NCI-H1694 (cell line): ENCODE measurements around the gene PPM1F.

Experiments
- DNase-seq: peaks from one replicate; lab custom pipeline; 2025; lab: John Stamatoyannopoulos, UW

PPM1F gene, protein sequence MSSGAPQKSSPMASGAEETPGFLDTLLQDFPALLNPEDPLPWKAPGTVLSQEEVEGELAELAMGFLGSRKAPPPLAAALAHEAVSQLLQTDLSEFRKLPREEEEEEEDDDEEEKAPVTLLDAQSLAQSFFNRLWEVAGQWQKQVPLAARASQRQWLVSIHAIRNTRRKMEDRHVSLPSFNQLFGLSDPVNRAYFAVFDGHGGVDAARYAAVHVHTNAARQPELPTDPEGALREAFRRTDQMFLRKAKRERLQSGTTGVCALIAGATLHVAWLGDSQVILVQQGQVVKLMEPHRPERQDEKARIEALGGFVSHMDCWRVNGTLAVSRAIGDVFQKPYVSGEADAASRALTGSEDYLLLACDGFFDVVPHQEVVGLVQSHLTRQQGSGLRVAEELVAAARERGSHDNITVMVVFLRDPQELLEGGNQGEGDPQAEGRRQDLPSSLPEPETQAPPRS

DNA sequence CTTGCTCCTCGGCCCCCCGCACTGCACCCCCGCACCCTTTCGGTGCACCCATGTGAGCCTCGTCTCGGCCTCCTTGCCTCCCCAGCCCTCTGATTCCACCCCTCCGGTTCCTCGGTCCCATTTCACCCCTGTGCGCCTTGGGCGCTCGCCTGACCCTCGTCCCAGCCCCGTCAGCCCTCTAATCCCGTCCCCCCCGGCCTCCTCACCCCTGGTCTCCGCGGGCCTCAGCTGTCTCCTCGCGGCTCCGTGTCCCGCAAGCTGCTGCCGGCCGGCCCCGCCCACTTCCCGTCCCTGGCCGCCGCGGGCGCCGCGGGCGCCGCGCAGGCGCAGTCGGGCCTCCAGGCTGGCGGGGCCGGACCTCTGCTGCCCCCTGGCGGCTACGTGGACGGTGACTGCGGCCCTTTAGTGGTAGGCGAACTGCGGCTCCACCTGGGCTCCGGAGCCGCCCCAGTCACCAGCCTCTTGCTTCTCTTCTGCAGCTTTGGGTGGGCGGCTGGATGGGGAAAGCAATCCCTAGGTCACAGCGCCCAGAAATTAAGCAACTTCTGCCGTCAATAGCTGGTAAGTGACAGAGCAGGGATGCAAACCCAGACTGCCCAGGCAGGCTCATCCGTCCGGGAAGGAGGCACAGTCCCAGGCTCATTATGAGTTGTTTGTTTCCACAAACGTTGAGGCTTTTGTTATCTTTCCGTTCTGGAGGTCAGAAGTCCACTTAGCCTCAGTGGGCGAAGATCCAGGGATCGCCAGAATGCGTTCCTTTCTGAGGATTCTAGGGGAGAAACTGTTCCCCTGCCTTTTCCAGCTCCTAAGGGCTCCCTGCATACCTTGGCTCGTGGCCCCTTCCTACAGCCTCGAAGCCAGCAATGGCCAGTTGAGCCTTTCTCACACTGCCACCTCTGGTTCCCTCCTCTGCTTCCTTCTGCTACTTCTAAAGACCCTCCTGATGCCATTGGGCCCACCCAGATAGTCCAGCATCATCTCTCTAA lies at the start of gene PPM1F:
Gene PPM1F, minus strand, starts transcription at position 263 of the 986 bp plus-strand sequence. CDS start 6,800 bp downstream, outside the sequence.
- DNase-seq: peak; percentile 28

DNA sequence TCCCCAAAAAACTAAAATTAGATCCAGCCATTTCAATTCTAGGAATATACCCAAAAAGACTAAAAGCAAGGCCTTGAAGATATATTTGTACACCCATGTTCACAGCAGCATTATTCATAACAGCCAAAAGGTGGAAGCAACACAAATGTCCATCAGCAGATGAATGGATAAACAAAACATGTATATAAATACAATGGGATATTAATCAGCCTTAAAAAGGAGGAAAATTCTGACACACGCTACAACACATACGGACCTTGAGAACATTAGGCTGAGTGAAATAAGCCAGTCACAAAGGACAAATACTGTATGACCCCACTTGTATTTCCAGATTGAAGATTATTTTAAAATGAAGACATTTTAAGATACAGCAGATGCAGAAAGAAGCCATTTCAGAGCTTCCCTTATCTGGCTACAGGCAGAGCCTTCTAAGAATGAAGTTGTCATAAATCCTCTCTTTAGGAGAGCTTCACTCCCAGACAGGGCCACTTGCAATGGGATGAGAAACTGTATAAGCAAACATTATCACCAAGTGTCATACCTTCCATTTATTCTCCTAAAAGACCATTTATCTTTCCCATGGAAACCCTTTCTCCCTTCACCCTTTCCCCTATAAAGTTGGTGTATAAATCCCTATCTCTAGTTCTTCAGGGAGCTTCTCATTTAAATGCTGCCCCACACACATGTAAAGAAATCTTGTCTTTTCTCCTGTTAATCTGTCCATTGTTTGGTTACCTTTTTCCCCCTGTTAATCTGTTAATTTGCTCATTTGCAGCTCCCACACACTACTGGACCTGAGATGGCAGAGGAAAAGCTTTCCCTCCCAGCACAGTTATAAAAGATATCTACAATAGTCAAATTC lies 49.2 kb upstream of the PPM1F start:
- DNase-seq: no peak

DNA sequence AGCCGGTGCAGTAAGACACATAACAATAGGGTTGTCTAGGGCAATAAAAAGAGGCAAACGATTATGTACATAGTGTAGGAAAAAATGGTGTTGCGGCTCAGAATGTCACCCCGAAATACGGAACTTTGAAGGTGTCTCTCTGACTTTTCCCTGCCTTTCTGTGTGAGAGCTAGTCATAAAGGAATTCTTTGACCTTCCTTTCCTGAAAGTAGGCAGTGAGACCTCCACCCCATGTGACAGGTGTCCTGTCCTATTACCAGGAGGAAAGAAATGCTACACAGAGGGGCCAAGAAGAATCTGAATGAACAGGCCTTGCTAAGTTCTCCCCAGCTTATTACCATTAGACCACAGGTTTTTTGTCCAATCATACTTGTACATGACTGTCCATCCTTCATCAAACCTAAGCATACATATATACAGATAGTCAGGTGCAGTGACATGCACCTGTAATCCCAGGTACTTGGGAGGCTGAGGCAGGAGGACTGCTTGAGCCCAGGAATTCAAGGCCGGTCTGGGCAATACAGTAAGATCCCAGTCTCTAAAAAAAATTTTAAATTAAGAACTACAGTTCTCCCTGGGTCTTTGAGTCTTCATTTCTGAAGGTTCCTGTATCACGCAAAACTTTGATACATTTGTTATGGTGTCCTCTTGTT lies 46.1 kb upstream of the PPM1F start:
- DNase-seq: no peak

DNA sequence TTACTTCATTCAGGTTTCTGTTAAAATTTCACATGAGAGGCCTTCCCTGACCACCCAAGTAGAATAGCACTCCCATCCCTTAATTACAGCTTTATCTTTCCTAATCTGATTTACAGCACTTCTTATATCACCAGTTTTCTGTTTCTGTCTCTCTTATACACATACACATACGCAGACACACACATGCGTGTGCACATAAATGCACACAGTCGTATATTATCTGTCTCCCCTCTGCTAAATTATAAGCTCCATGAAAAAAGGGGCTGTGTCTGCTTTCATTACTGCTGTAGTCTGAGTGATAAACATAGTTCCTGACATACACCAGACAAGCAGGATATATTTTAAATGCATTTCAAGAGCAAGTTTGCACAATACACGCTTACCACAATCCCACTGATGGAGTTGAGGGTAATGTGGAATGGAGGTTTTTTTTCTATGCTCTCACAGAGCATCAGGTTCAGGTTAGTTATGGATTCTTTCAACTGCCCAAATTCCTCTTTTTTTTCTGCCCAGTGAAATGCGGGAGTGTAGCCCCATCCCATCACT lies 43.6 kb upstream of the PPM1F start:
- DNase-seq: no peak

DNA sequence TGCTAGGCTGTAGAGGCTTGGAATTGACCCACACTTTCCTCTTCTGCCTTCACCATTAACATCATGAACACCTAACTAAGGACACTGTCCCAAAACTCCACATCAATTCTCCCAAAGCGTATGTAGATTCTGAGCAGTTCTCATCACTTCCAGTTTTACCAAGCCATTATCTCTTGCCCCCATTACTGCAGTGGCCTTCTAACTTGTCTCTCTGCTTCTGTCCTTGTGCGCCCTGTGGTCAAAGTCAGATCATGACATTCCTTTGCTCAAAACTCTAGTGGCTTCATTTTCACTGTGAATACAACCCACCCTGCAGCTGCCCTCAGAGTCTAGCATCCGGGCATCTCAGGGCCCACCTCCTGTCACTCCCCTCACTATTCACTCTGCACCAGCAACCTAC lies 43.0 kb upstream of the PPM1F start:
- no peak for DNase-seq

DNA sequence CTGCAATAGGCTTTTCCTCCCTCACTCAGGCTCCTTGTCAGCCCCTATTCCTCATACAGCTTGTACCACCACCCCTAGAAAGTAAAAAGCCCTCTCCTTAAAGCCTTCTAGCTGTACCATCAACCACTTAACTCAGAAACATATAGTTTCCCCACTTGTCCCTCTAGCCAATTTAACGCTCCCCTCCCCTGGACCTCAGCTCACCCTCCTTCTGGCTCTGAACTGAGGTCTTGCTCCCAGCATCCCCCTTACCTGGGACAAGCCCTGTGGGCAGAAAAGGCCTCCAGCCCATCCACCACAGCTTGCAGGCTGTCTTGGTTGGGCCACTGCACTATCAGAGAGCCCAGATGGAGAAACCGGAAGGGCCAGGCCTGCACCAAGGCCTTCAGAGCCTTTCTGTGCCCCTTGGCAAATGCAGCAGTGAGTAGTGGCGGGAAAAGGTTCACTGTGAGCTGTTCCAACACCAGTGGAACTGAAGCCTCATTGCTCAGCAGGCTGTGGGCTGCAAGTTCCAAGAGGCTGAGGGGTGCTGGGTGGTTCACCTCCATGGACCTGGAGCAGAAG lies 42.3 kb upstream of the PPM1F start:
- DNase-seq: no peak

DNA sequence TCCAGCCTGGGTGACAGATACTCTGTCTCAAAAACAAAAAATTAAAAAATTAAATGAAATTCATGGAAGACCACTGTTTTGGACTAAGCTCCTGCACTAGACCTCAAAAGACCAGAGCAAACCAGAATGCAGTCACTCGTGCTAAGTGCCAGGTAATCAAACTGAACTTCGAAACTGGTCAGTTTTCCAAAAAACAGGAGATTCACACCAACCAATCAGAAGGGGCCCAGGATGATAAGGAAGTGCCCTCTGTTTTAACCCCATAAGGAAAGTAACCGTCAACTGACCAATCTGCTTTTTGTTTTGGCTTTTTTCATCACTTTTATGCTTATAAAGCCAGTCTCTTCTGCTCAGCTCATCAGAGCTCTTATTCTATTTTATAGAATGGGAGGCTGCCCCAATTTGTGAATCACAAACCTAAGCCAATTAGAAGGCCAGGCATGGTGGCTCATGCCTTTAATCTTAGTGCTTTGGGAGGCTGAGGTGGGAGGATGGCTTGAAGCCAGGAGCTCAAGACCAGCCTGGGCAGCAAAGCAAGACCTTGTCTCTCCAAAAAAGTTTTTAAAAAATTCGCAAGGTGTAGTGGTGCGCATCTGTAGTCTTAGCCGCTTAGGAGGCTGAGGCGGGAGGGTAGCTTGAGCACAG lies 40.1 kb upstream of the PPM1F start:
- no peak for DNase-seq

DNA sequence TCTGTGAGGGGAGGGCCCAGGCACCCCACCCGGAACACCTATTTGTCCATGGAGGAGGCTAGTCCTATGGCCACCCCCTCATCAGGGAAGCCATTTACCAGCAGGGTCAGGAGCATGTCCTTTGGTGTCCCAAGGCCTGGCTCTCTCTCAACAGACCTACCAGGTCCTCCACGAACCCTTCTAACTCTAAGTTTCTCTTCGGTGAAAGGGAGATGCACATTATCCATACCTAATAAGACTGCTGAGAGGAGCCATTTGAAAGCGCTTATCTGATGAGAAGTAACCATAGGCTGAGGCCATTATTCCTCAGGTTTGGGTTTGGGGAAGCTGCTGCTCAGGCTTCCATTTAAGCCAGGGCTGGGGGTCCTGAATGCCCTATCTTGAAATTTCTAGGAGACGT lies 39.1 kb upstream of the PPM1F start:
- DNase-seq: no peak

DNA sequence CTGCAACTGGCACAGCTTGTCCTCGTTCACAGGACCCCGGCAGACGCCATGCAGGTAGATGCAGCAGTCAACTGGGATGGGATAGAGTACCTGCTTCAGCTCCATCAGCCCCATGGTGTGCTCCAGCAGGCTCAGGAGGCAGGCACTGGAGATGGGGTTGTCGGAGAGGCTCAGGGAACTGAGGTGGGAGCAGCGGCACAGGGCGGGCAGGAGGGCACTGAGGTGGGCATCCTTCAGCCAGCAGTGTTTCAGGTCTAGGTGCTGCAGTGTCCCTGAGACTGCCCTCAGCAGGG lies 38.6 kb upstream of the PPM1F start:
- DNase-seq: no peak

DNA sequence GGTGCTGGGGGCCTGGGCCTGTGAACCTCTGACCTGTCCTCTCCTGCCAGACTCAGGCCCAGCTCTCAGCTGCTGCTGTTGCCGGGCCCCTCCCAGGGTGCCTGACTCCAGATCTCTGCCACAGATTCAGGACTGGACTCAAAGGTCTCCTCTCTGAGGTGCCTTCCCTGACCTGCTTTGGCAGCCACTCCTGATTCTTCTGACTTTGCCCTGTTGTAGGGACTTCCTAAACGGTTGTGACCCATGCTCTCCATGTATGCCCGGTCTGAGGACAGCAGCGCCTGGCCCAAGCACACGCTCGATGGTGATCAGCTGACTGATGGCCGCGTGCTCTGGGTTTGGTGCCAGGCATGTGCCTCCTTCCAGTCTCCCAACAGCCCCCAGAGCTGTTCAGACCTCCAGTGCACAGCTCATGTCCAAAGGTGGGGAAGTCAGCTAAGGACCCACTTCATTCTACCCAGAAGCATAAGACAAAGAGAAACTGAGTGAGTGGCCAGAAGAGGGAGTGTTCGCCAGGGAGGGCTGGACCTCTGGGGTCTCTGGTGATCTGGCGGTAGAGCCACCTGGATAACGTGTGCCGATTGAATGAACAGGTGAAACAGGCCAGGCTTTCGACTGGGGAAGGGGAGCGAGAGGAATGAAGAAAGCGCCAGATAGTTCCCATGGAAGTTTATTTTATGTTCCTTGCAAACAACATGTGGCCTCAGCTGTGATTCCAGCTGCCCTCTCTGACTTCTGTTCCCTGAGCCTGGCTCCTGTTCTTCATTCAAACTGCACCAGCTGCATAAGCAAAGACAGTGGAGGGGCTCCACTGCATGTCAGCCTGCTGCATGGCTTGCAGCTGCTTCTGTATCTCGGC lies 38.0 kb upstream of the PPM1F start:
- DNase-seq: no peak

DNA sequence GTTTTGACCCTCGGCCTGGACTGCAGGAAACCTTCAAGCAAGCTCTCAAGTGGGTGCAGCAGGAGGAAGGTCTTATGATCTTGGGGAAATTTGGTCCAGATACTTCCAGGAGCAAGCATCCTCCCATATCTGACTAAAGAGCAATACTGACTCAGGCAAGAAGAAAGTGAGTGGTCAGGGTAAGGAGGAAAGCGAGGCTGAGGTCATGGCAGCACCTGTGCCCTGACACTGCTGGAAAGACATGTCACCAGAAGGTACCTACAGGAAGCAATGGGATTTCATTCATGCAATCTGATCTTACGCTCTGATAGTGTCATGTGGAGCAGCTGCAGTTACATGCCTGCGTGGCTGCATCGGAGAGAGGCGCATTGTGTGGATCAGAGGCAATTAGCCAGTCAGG lies 36.4 kb upstream of the PPM1F start:
- no peak for DNase-seq

DNA sequence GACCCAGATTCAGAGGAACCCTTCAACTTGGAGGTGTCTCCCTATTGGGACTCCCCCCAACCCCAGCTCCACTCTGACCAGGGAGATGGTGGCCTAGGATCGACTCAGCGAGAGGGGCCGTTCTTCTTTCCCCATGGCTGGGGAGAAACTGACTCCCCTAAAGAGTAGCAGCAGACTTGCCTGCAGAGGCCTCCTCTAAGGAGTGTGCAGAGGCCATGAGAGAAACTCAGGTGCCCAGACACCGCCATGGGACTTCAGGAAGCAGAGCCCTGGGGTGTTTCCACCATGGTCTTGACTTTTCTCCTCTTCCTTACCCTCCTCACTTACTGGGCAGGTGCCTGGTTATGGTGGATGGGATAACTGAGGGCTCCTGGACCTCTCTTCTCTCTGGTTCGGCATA lies 32.6 kb upstream of the PPM1F start:
- no peak for DNase-seq

DNA sequence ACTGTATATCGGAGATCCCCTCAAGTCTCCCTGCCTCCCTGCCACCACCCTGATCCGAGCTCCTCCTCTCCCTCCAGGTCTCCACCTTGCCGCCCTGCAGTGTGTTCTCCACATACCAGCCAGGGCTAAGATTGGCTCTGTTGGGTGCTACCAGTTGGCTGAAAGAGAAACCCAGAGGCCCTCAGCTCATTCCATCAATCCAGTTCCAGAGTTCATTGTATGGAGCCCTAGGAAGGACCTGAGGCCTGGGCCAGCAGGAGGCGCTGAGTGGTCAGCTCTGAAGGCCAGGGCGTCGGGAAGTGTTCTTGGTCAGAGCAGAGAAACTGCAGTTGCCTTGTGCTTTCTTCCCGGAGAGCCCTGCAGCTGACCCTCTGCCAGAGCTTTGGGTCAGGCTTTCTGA lies 32.1 kb upstream of the PPM1F start:
- DNase-seq: no peak

DNA sequence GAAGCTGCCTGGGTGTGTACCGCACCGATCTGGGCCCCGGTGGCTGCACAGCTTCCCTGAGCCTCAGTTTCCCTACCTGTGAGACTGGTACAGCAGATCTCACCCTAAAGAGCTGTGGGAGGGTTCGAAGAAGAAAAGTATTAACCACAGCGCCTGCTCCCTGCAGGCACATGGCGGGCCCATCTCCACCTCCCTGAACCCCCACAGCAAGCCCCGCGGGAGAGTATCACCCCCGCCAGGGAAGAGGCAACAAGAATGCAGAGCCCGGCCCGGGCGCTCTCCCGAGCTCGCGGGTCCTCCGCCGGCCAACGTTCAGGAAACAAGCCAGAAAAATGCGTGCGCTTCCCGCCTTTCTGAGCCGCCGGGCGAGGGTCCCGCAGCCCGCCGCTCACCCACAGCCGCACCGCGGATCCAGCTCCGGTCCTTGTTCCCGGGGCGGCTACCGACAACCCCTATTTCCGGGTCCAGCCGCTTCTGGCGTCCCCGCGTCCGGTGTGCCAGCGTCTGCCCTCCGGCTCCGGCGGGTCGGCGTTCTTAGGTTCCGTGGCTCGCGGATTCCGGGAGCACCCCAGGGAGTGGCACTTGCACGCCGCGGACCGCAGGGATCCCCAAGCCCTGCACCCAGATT lies 29.8 kb upstream of the PPM1F start, which contains the start of gene TOP3B:
Gene TOP3B, minus strand, starts transcription at position 450 of the 628 bp plus-strand sequence. CDS start 7,078 bp downstream, outside the sequence.
- DNase-seq: peak; percentile 23

DNA sequence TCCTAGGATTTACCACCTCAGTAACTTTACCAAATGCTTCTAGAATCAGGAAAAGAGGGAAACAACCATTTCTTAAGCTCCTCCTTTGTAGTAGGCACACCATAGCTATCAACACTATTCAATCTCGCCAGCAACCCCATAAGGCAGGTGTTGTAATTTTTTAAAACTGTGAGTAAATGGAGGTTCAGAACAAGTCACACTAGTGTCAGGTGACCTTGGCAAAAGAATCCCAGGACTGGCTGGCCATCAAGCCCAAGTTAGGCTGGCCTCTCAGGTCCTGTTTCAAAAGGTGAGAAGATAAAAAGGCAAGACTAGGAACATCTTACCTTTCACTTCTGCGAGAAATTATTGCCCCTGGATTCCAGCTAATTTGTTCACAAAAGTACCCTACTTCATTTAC lies 29.2 kb upstream of the PPM1F start:
- no peak for DNase-seq

DNA sequence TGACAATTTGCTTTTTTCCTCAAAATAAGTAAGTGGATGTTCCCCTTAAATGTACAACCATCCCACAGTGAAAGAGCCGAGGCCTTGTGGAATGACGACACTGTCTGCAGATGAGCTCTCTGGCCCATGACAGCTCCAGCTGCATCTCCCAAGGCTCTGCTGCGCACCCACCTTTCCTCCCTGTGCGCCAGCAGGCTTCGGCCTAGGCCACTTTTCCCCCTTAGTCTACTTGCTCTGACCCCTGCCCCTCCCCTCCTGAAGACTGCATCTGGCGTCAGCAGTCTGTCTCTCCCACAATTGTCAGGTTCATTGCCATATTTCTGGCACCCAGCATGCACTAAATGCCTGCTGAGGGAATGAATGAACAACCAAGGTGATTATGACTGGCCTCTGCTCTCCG lies 27.9 kb upstream of the PPM1F start:
- no peak for DNase-seq

DNA sequence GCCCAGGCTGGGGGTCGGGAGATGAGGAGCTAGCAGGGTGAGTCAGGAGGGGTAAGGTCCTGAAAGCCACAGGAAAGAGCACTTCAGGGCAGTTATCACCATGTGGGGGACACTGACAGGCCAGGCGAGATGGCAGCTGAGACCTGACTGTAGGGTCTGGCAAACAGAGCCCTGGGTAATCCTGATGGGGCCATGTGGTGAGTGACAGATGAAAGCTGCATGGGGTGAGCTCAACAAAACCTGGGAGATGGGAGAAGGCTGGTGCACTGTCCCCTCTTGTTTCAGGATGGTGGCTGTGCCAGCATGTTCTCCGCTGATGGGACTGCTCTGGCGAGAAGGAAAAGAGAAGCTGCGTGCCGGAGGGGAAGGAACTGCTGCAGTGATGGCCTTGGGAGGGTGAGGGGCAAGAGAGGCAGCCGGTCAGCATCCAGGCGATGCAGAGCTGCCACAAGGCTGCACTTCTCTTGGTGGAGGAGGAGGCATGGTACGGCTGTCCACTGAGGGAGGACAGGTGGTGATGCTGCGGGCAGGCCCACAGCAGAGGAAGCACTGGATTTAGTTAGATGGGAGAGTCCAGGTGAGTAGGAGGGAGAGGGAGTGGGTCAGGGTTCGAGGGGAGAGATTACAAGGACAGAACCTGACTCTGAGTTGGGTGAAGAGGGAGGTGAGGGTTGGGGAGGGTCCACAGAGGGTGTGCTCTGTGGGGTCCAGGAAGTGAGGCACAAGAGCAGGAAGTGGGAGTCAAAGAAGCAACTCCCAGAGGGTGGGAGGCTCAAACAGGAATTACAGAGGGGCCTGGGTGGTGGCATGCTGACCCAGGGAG lies 26.1 kb upstream of the PPM1F start:
- no peak for DNase-seq

DNA sequence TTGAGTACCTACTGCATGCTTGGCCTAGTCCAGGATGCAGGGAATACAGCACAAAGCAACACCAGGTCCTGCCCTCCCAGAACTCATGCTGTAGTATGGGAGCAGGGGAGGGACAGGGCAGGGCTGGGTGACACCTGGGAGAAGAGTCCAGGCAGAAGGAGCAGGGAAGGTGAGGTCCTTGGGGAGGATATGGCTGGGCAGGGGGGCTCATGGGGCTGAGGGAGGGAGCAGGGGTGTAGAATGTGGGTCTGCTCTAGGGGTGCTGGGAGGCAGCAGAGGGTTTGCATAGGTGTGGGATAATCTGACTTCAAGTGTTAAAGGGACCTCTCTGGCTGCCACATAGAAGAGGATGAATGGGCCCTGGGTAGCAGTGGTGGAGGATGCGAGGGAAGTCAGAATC lies 25.2 kb upstream of the PPM1F start:
- no peak for DNase-seq
